AG09309 (cell line): ENCODE measurements around the gene U2AF1L4.

ENCODE experiments used
- DNase-seq: peaks from one replicate; pipeline ENCODE4 v3.0.0-alpha.2; 2010; ENCODE audit warnings: low read depth
- H3K4me3 ChIP-seq: 2 replicates; pipeline ENCODE4 v1.5.1; 2011; ENCODE audit warnings: mild to moderate bottlenecking, low read depth, low read length, moderate library complexity; ENCODE audit not compliant: control insufficient read depth
- TF ChIP-seq, protein P1 (sequence below): IDR thresholded peaks from 2 replicates; pipeline ENCODE4 v1.5.1; 2011; ENCODE audit warnings: mild to moderate bottlenecking, low read depth, low read length, inconsistent platforms; ENCODE audit not compliant: insufficient read depth, control insufficient read depth; ENCODE audit errors: missing control alignments

The U2AF1L4 gene

GRCh38 chr19:35752746-35753350 lies 7.6 kb upstream of the U2AF1L4 start:
- H3K4me3 ChIP-seq, result no peak overlapping the region
- TF ChIP-seq, protein P1, sequence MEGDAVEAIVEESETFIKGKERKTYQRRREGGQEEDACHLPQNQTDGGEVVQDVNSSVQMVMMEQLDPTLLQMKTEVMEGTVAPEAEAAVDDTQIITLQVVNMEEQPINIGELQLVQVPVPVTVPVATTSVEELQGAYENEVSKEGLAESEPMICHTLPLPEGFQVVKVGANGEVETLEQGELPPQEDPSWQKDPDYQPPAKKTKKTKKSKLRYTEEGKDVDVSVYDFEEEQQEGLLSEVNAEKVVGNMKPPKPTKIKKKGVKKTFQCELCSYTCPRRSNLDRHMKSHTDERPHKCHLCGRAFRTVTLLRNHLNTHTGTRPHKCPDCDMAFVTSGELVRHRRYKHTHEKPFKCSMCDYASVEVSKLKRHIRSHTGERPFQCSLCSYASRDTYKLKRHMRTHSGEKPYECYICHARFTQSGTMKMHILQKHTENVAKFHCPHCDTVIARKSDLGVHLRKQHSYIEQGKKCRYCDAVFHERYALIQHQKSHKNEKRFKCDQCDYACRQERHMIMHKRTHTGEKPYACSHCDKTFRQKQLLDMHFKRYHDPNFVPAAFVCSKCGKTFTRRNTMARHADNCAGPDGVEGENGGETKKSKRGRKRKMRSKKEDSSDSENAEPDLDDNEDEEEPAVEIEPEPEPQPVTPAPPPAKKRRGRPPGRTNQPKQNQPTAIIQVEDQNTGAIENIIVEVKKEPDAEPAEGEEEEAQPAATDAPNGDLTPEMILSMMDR, result no peak
- no peak for DNase-seq

GRCh38 chr19:35751839-35752745 lies 6.9 kb upstream of the U2AF1L4 start:
- no peak for DNase-seq
- no peak overlapping the region for H3K4me3 ChIP-seq
- TF ChIP-seq, protein P1, result no peak

GRCh38 chr19:35750167-35750566 lies 4.9 kb upstream of the U2AF1L4 start:
- TF ChIP-seq, protein P1, result no peak
- H3K4me3 ChIP-seq, result no peak overlapping the region
- DNase-seq, result no peak

- H3K4me3 ChIP-seq, result peak within 1 kb of the TSS; percentile 76
- TF ChIP-seq, protein P1, result no peak
- DNase-seq, result peak; percentile 98
Observed at GRCh38 chr19:35748106-35749020, 3.1 kb upstream of the U2AF1L4 start, which contains the start of gene LIN37. LIN37 (plus strand) TSS chr19:35748576; CDS start chr19:35748725, 149 bp downstream.

- DNase-seq, result no peak
- TF ChIP-seq, protein P1, result no peak
Observed at GRCh38 chr19:35746531-35746930, 1.3 kb upstream of the U2AF1L4 start.

DNA sequence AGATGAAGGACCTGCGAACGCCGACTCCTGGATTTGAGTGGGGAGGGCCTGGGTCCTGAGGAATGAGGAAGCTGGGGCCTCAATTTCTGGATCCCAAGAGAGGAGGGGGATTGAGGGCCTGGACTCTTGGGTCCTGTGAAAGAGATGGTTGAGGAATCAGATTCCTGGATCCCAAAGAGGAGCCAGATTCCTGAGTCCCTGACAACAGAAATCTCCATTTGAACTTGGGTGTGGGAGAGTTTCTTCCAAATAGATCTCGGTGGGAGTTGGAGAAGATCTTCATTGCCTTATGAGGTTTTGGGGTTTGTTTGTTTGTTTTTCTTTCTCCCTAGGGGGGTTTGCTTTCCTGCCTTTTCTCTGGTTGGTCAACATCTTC lies 857 bp upstream of the U2AF1L4 start:
- TF ChIP-seq, protein P1, result no peak
- DNase-seq, result no peak
- H3K4me3 ChIP-seq, result peak overlapping the region; percentile 85

More at GRCh38 chr19:35746531-35746930, 1.3 kb upstream of the U2AF1L4 start:
- H3K4me3 ChIP-seq, result peak overlapping the region; percentile 85
